HG02870 (cell line): Measurements from ENCODE around the gene AFG1L.
"Not testable (repeated sequence)": the region's sequence is repeated elsewhere in the genome, so short reads cannot be mapped to it uniquely, and the experiment has no call there.

Experiments
- ATAC-seq: cut with Tn5 transposase; IDR thresholded peaks from one replicate; pipeline ENCODE4 v1.9.1; 2021; ENCODE audit warnings: mild to moderate bottlenecking, moderate library complexity; ENCODE audit not compliant: unreplicated experiment

The AFG1L gene

DNA sequence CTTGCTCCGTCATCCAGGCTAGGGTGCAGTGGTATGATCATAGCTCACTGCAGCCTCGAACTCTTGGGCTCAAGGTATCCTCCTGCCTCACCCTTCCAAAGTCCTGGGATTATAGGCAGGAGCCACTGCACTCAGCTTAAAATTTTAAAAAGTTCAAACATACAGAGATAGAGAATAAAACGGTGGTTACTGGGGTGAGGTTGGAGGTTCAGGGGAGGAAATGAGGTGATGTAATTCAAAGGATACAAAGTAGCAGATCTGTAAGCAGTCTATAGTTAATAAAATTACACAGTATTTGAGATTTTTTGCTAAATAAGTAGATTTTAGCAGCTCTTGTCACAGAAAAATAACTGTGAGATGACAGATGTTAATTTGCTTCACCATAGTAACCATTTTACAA lies 7.5 kb upstream of the AFG1L start:
- ATAC-seq: no peak

DNA sequence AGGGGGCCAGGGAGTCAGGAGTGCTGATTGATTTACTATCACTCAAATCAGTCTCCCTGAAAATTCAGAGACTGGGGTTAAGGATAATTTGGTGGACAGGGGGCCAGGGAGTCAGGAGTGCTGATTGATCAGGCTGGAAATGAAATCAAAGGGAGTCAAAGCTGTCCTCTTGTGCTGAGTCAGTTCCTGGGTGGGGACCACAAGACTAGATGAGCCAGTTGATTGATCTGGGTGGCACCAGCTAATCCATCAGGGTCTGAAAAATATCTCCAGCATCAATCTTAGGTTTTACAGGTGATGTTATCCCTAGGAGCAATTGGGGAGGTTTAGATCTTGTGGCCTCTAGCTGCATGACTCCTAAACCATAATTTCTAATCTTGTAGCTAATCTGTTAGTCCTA lies 6.1 kb upstream of the AFG1L start:
- no peak for ATAC-seq

DNA sequence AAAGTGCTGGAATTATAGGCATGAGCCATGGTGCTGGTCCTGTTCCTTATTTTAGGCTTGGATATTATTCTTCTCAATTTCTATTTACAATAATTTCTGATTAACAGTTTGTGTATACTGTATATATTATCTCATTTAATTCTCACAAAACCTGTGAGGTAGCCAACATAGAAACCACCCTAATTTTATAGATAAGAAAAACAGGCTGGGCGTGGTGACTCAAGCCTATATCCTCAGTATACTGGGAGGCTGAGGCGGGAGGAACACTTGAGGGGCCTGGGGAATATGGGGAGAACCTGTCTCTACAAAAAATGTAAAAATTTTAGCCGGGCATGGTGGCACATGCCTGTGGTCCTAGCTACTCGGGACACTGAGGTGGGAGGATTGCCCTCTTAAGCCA lies 3.8 kb upstream of the AFG1L start:
- no peak for ATAC-seq

GRCh38 chr6:108292561-108292960 lies 2.3 kb upstream of the AFG1L start:
- ATAC-seq: not testable (repeated sequence)

- ATAC-seq: no peak
These were observed 1.1 kb upstream of the AFG1L start for GRCh38 chr6:108293527-108294296.

GRCh38 chr6:108294297-108294726 lies 542 bp upstream of the AFG1L start:
- ATAC-seq: peak; percentile 25

- no peak for ATAC-seq
These were observed 822 bp downstream of the AFG1L start for GRCh38 chr6:108295676-108296075.

DNA sequence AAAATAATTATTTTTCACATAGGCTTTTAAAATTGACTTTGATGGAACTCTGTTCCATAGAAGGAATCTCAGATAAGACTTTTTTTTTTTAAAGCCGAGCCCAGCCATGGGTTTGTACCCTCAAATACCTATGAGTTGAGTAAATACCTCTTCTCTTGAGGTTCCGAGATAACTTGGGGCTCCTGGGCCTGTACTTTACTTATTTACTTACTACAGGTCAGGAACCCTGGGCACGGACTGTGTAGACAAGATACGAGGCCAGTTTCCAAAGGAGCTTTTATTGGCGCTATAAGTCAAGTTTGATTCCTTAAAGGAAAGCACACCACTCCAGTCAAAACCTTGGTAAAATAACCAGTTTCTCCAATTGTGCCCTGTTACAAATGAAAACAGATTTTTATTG lies 7.5 kb downstream of the AFG1L start:
- ATAC-seq: no peak

DNA sequence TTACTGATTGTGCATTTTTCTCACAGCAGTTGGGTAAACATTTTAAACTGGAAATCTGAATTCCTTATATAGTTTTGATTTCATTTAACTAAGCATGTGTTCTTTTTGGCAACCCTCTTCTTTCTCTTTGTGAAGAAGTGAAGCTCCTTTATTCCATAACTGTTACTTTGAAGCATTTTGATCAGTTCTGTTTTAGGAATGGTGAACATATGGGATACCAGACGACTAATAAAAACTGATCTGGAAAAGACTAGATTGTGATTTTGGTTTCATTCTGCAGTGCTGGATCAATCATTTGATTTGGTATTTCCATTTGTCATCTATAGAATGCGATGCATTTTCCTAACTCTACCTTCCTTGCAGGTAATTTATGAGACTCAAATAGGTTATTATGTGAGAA lies 9.8 kb downstream of the AFG1L start:
- ATAC-seq: no peak

DNA sequence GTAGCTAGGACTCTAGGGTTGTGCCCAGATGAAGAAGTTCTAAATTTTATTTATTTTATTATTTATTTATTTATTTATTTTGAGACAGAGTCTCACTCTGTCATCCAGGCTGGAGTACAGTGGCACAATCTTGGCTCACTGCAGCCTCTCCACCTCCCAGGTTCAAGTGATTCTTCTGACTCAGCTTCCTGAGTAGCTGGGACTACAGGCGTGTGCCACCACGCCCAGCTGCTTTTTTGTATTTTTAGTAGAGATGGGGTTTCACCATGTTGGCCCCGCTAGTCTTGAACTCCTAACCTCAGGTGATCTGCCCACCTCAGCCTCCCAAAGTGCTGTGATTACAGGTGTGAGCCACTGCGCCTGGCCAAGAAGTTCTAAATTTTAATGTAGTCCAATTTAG lies 13.8 kb downstream of the AFG1L start:
- not testable (repeated sequence) for ATAC-seq

DNA sequence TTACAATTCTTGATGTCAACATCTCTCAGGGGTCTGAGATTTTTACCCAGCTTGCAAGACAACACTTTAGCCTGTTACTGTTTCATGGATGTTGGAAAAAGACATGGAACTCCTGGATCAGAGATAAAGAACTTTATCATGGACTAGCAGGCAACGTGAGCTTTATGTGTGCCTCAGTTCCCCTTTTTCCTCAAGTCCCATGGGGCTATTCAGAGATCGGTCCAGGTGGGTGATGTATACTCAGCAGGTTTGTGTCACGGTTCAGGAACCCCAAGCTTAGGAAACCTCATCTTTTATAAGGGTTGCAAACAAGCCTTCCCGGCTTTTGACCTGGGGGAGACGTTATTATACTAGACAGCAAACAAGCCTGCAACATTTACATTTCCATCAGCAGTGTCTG lies 15.0 kb downstream of the AFG1L start:
- no peak for ATAC-seq

- ATAC-seq: no peak
These were observed 17.8 kb downstream of the AFG1L start for GRCh38 chr6:108312605-108313004.

DNA sequence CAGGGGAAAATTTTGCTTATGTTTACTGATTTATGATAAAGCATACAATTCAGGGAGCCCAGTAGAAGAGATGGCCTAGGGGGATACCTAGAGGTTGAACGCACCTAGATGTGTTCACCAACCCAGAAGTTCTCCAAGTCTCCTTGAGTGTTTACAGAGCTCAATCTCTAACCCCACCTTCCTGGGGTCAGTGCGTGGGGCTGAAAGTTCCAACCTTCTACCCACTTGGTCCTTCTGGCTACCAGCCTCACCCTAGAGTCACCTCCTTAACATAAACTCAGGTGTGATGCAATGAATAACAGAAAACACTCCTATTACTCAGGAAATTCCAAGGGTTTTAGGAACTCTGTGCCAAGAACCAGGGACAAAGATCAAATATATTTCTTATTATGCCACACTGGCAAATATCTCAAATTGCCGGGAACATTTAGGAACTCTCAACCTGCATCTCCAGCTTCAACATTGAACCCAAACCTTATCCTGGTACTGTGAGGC lies 26.4 kb downstream of the AFG1L start:
- no peak for ATAC-seq

DNA sequence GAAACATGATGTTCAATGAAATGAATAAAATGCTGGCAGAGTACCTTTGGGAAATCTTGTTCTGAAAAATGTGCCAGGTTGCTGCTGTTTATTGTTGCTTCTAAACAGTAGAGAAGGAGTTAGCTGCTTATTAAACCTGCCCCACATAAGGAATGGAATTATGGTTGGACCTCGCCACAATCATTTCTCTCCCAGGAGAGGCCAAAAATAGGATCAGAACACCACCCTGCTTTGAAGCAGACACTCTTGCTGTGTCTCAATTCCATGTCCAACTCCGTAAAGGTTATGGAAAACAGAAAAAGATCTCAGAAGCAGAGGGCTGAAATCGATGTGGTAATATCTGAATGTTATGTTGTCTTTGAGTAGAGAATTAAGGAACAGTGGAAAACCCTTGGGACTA lies 27.9 kb downstream of the AFG1L start:
- no peak for ATAC-seq

DNA sequence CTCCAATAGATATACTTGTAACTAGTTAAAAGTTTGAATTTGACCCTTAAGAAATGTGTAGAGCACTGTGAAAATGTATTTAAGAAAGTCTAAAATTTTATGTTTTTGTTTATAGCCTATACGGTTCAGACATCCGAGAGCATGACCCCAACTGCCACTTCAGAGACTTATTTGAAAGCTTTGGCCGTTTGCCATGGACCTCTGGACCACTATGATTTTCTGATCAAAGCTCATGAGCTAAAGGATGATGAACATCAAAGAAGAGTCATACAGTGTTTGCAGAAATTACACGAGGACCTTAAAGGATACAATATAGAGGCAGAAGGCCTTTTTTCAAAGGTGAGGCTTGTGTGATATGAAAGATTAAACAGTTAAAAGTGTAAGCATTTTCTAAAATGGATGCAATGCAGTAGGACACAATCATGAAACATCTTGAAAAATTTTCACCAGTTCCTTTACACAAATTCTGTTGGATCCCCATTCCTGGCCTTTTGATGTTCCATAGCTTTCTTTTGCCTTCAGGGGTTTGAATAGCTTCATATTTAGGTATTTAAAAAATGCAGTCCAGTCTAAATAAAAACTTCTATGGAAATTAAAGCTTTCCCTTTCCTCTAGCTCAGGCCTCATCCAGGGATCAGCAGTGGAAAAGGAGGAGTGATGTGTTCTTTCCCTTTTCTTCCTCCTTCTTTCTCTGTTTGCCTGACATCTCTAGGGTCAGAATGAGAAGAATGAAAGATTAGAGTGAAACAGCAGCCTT lies 29.0 kb downstream of the AFG1L start:
- no peak for ATAC-seq

DNA sequence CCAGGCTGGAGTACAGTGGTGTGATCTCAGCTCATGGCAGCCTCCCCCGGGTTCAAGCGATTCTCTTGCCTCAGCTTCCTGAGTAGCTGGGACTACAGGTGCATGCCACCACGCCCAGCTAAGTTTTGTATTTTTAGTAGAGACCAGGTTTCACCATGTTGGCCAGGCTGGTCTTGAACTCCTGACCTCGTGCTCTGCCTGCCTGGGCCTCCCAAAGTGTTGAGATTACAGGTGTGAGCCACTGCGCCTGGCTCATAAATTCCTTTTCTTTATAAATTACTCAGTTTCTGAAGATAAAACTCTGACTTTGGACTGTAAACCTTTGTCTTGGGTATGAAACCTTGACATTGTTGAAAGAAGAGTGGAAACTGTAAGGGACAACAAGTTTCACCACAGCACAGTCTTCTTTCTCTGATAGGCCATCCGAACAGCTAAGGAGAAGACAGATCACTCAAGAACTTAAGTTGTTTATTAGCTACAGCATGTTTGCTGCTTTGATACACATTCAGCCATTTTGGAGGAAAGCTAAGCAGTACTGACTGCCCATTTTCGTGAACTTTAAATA lies 35.4 kb downstream of the AFG1L start:
- ATAC-seq: not testable (repeated sequence)

DNA sequence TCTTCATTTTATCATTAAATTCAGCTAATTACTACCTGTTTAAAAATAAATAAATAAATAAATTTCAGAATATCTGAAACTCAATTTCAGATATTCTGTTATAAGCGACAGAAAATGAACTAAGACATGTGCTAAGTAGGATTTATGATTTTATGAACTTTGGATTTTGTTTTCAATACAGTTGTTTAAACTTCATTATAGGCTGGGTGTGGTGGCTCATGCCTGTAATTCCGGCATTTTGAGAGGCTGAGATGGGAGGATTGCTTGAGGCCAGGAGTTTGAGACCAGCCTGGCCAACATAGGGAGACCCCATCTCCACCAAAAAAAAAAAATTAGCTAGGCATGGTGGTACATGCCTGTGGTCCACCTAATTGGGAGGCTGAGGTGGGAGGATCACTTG lies 36.0 kb downstream of the AFG1L start:
- no peak for ATAC-seq

- no peak for ATAC-seq
These were observed 37.1 kb downstream of the AFG1L start for GRCh38 chr6:108331982-108332381.

DNA sequence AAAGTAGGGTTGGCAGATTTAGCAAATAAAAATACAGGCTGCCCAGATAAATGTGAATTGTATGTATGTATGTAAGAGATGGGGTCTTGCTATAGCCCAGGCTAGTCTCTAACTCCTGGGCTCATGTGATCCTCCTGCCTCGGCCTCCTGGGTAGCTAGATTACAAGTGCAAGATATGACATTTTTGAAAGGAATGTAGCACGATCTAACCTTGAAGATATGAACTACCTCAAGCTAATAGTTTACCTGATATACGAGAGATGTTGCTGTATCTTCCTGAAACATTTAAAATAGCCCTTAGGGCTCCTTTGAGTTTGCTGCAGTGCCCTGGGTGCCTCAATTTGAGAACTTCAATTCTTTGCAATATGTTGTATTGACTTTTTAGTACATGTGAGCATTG lies 42.1 kb downstream of the AFG1L start:
- ATAC-seq: no peak

DNA sequence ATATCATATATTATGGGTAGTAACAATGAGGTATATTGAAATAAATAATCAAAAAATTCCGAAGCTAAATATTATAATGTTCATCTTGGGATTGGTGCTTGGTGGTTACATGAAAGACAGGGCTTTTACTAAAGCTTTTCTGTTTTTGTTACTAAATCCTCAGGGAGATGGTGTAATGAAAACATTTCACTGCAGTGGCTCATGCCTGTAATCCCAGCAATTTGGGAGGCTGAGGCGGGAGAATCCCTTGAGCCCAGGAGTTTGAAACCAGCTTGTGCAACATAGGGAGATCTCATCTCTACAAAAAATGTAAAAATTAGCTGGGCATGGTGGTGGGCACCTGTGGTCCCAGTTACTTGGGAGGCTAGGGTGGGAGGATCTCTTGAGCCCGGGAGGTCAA lies 42.9 kb downstream of the AFG1L start:
- no peak for ATAC-seq

GRCh38 chr6:108341372-108341771 lies 46.5 kb downstream of the AFG1L start:
- no peak for ATAC-seq

DNA sequence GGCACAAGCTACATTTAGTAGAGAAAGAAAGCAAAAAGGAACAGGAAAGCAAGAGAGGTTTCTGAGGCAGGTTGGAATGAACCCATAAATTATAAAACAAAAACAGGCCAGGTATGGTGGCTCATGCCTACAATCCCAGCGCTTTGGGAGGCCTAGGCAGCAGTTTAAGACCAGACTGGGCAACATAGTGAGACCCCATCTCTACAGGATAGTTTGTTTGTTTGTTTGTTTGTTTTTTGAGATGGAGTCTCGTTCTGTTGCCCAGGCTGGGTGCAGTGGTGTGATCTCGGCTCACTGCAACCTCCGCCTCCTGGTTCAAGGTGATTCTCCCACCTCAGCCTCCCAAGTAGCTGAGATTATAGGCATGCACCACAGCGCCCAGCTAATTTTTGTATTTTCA lies 49.0 kb downstream of the AFG1L start:
- no peak for ATAC-seq
